ENCODE measurements around the gene RAC2.

RAC2 gene

DNA sequence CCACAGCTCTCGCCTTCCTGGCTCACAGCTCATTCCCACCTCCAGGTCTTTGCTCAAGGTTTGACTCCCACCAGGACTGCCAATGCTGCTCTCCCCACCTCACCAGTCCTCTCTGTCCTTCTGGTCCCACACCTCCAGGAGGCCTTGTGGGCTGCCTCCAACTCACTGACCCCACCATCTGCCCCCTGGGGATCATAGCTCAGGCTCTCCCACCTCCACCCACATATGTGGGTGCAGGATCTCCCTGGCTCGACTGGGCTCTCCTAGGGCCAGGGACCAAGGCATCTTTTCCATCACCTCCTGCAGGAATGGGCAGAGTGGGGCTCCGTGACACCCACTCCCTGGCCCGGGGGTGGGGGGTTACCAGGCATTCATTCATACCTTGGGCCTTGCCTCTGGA is 18.0 kb downstream of the RAC2 start:
- Mint-ChIP-seq H3K9me3 (peaks cover 6% of the 10 kb centered on the region), H3K4me1 (peaks cover 90% of the 10 kb centered on the region), H3K4me3 (no peak overlapping the region), H3K36me3 (peaks cover 95% of the 10 kb centered on the region), H3K27ac (peak overlapping the region; percentile 91)
- ATAC-seq = no peak
- no peak for DNase-seq (ENCODE audit: low spot score in 2 of 2)

DNA sequence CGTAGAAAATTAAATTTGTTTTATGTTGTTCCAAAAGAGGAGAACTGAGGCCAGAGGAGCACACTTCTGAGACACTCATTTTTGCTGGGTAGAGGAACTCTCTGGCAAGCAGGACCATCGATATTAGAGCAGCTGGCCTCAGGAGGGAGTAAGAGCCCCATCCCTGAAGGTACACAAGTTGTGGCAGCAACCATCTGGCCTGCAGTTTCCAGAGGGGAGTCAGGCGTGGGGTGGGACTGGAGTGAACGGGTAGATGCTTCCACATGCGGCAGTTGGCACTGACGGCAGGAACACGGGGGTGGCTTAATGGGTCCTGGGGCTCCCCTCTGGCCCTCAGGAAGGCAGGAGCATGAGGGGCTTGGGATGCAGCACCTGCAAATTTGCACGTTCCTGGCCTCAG is 18.6 kb downstream of the RAC2 start:
- no peak for ATAC-seq

GRCh38 chr22:37224757-37225420 is 19.2 kb downstream of the RAC2 start:
- Mint-ChIP-seq H3K4me1 (peaks cover 89% of the 10 kb centered on the region), H3K4me3 (peak overlapping the region; percentile 44), H3K36me3 (peaks cover 89% of the 10 kb centered on the region), H3K9me3 (peaks cover 10% of the 10 kb centered on the region), H3K27ac (peak overlapping the region; percentile 91)
- no peak for DNase-seq (ENCODE audit: low spot score in 2 of 2)
- ATAC-seq = no peak

More for the DNA sequence above, 18.6 kb downstream of the RAC2 start:
- peaks cover 10% of the 10 kb centered on the region for H3K9me3 Mint-ChIP-seq
- H3K4me1 Mint-ChIP-seq = peaks cover 90% of the 10 kb centered on the region
- no peak for DNase-seq (ENCODE audit: low spot score in 2 of 2)
- no peak overlapping the region for H3K4me3 Mint-ChIP-seq
- H3K27ac Mint-ChIP-seq = peak overlapping the region; percentile 91
- H3K36me3 Mint-ChIP-seq = peaks cover 94% of the 10 kb centered on the region

GRCh38 chr22:37223965-37224551 is 20.0 kb downstream of the RAC2 start:
- H3K4me3 Mint-ChIP-seq = peak overlapping the region; percentile 44
- H3K9me3 Mint-ChIP-seq = peaks cover 10% of the 10 kb centered on the region
- H3K4me1 Mint-ChIP-seq = peaks cover 89% of the 10 kb centered on the region
- ATAC-seq (no peak), DNase-seq (ENCODE audit: low spot score in 2 of 2) (no peak)
- H3K36me3 Mint-ChIP-seq = peaks cover 80% of the 10 kb centered on the region
- H3K27ac Mint-ChIP-seq = peak overlapping the region; percentile 91

DNA sequence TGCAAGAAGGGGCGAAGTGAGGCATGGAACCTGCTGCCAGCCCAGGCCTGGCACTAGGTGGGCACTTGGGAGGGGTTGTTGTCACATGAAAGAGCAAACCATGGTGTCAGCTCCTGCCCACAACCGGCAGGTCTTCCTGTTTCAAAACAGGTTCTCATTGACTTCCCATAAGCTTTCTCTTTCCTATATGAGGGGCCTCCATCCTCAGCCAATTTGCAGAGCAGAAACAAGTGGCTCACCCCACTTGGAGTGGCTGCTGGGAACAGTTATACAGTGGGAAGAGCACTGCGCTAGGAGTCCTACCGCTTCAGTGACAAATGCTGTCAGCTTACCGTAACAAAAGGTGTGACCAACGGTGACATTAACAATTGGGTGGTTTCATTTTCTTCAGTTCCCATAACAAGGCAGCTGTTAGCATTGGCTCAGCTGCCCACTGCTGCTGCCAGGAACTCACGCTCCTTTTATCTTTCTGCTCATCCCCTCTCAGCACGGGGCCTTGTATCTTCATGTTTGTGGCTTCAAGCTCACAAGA is 21.6 kb downstream of the RAC2 start:
- Mint-ChIP-seq H3K36me3 (peaks cover 65% of the 10 kb centered on the region), H3K27ac (peak overlapping the region; percentile 91), H3K4me3 (peak overlapping the region; percentile 44), H3K9me3 (peaks cover 10% of the 10 kb centered on the region), H3K4me1 (peaks cover 91% of the 10 kb centered on the region)
- ATAC-seq = peak; percentile 57
- DNase-seq (ENCODE audit: low spot score in 2 of 2) = peak in 1 of 2 donors; percentile 73

- H3K4me3 Mint-ChIP-seq = peak overlapping the region; percentile 44
- DNase-seq (ENCODE audit: low spot score in 2 of 2) = no peak
- peaks cover 90% of the 10 kb centered on the region for H3K4me1 Mint-ChIP-seq
- H3K9me3 Mint-ChIP-seq = peaks cover 10% of the 10 kb centered on the region
- no peak for ATAC-seq
- peak overlapping the region; percentile 91 for H3K27ac Mint-ChIP-seq
- H3K36me3 Mint-ChIP-seq = peaks cover 57% of the 10 kb centered on the region
Observed at GRCh38 chr22:37221424-37222333, 22.4 kb downstream of the RAC2 start.

DNA sequence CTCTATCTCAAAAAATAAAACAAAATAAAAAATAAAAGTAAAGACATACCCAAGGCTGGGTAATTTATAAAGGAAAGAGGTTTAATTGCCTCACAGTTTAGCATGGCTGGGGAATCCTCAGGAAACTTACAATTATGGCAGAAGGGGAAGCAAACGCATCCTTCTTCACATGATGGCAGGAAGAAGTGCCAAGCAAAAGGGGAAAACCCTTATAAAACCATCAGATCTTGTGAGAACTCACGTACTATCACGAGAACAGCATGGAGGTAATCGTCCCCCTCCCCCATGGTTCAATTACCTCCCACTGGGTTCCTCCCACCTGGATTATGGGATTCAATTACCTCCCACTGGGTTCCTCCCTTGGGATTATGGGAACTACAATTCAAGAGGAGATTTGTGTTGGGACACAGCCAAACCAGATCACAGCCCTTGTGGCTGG is 23.5 kb downstream of the RAC2 start:
- H3K9me3 Mint-ChIP-seq = peaks cover 10% of the 10 kb centered on the region
- H3K27ac Mint-ChIP-seq = peak overlapping the region; percentile 91
- DNase-seq (ENCODE audit: low spot score in 2 of 2) (no peak), ATAC-seq (no peak)
- H3K4me1 Mint-ChIP-seq = peaks cover 79% of the 10 kb centered on the region
- H3K36me3 Mint-ChIP-seq = peaks cover 45% of the 10 kb centered on the region
- peak overlapping the region; percentile 53 for H3K4me3 Mint-ChIP-seq

- Mint-ChIP-seq H3K4me3 (peak overlapping the region; percentile 53), H3K27ac (peak overlapping the region; percentile 91), H3K4me1 (peaks cover 68% of the 10 kb centered on the region), H3K9me3 (peaks cover 10% of the 10 kb centered on the region), H3K36me3 (peaks cover 39% of the 10 kb centered on the region)
- ATAC-seq (peak; percentile 37), DNase-seq (ENCODE audit: low spot score in 2 of 2) (no peak)
Observed at GRCh38 chr22:37219533-37219932, 24.5 kb downstream of the RAC2 start.

DNA sequence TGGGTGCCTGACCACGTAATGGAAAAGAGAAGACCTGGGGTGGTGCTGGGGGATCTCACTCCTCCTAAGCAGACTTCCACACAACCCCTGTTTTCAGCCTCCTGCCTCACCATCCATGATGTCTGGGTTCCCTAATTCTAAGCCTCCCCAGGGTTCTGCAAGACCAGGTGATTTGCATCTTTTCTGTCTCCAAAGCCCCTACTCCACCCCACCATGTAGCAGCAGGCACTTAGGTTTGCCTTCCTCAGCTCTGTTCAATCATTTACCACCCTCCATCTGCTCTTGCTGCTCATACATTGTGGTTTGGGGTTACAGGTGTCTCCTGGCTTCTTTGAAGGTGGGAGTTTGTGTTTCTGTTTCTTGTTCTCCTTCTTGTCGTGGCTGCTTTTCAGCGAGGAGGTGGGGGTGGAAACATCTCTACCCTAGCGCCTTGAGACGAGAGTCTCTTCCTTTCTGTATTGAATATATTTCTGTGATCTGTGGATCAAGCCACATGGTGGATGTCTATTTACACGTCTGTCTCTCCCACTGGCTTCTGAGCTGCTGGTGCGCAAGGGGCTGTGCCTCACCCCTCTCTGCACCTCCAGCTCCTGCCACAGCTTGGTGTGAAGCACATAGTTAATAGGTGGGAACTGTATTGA is 25.2 kb downstream of the RAC2 start:
- ATAC-seq = peak; percentile 71
- peak overlapping the region; percentile 91 for H3K27ac Mint-ChIP-seq
- H3K4me3 Mint-ChIP-seq = peak overlapping the region; percentile 53
- H3K4me1 Mint-ChIP-seq = peaks cover 62% of the 10 kb centered on the region
- peaks cover 34% of the 10 kb centered on the region for H3K36me3 Mint-ChIP-seq
- DNase-seq (ENCODE audit: low spot score in 2 of 2) = no peak
- H3K9me3 Mint-ChIP-seq = peaks cover 10% of the 10 kb centered on the region

DNA sequence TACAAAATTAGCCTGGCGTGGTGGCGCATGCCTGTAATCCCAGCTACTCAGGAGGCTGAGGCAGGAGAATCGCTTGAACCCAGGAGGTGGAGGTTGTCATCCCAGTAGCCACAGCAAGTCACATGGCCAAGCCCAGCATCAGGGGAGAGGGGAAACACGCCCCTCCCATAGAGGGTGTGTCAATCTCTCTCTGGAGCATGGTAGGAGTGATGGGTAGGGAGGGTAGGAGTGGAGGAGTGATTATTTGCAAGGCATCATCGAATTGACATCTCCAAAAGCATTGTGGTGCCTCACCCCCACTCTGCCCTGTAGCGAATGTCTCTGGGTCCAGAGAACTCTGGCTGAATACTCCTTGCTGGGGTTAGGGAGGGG is 25.7 kb downstream of the RAC2 start:
- Mint-ChIP-seq H3K9me3 (peaks cover 7% of the 10 kb centered on the region), H3K36me3 (peaks cover 33% of the 10 kb centered on the region), H3K4me1 (peaks cover 57% of the 10 kb centered on the region), H3K27ac (peak overlapping the region; percentile 91), H3K4me3 (peak overlapping the region; percentile 53)
- ATAC-seq (no peak), DNase-seq (ENCODE audit: low spot score in 2 of 2) (no peak)

- H3K4me1 Mint-ChIP-seq = peaks cover 32% of the 10 kb centered on the region
- H3K36me3 Mint-ChIP-seq = peaks cover 20% of the 10 kb centered on the region
- peaks cover 3% of the 10 kb centered on the region for H3K9me3 Mint-ChIP-seq
- H3K4me3 Mint-ChIP-seq = no peak overlapping the region
- H3K27ac Mint-ChIP-seq = no peak overlapping the region
- ATAC-seq = no peak
- no peak for DNase-seq (ENCODE audit: low spot score in 2 of 2)
Observed at GRCh38 chr22:37215890-37216289, 28.2 kb downstream of the RAC2 start.

DNA sequence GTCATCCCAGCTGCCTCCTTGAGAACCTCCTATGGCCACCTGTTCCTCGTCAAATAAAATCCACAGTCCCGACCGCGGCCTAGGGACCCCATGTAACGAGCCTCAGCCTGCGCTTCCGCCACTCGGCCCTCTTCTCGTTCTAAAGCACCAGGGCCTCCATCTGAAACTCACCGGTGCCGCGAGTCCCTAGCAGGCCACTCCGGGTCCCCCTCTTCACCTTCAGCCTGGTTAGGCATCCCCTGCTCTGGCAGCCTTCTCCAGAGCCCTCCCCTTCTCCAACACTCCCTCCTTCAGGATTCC is 29.4 kb downstream of the RAC2 start:
- Mint-ChIP-seq H3K36me3 (peaks cover 15% of the 10 kb centered on the region), H3K4me3 (no peak overlapping the region), H3K27ac (no peak overlapping the region), H3K4me1 (peaks cover 21% of the 10 kb centered on the region), H3K9me3 (no peaks in the 10 kb centered on the region)
- DNase-seq (ENCODE audit: low spot score in 2 of 2) (no peak), ATAC-seq (no peak)

DNA sequence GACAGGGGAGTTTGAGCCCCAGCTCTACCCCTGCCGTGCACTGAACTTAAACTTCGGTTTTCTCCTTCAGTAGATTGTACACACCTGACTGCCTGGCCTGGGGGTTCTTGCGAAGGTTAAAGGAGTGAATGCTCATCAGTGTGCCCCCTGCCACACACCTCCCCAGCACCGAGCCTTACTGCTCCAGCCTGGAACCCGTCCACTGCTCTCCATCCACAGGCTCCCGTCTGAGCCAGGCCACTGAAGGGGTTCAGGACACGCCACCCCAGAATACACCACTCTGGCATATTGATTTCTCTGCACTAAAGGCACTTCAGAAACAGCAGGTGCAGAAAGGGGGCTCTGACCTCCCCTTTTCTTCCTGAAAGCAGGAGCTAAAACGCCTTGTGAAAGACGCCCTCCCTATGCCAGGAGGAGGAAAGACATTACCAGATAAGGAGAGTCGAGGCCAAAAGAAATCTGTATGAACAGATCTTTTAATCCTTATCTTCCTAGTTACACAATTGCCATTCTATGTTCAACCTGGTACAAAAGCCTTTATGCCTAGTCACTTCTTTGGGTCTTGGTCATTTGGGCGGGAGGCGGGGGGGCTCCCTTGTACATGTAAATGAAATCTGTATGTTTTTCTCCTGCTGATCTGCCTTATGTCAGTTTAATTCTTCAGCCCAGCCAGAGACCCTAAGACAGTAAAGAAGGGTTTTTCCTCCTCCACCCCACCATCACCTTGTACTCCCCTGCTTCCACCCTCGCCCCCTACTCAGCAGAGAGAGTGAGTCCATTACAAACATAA is 29.9 kb downstream of the RAC2 start:
- H3K4me1 Mint-ChIP-seq = peaks cover 16% of the 10 kb centered on the region
- H3K36me3 Mint-ChIP-seq = peaks cover 15% of the 10 kb centered on the region
- DNase-seq (ENCODE audit: low spot score in 2 of 2) (no peak), ATAC-seq (no peak)
- H3K4me3 Mint-ChIP-seq = no peak overlapping the region
- no peaks in the 10 kb centered on the region for H3K9me3 Mint-ChIP-seq
- H3K27ac Mint-ChIP-seq = no peak overlapping the region

DNA sequence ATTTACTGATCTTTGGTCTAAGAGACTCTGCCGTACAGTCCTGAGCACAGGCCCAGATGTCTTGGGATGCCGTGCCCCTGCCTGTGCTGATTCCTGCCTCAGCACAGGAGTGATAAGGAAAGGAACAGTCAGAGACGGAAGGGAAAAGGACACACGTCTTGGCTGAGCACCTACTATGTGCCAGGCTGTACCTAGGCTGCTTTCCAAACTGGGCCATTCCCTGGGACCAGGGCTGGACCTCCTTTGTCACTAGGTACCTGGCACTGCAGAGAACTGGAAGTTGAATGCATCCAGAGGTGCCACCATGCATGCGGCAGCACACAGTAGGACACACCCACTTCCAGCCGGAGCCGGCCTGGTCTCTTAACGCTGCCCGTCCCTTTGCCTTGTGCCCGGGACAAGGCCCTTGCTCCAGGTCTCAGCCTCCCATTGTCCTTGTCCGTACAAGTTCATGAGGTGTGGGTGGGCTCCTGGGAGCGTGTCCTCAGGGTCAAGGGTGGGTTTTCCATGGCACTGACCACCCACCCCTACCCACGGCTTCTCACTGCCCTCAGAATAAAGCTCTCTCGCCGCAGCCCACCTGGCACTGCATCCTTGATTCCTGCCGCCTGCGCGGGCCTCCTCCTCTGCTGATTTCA is 30.7 kb downstream of the RAC2 start:
- H3K36me3 Mint-ChIP-seq = peaks cover 15% of the 10 kb centered on the region
- H3K4me3 Mint-ChIP-seq = no peak overlapping the region
- H3K9me3 Mint-ChIP-seq = no peaks in the 10 kb centered on the region
- H3K27ac Mint-ChIP-seq = no peak overlapping the region
- peaks cover 8% of the 10 kb centered on the region for H3K4me1 Mint-ChIP-seq
- DNase-seq (ENCODE audit: low spot score in 2 of 2) = no peak
- ATAC-seq = no peak

Measured in stimulated activated effector memory CD8-positive, alpha-beta T cell treated with anti-CD3 and anti-CD28 coated beads, Interleukin-12 subunit alpha, Interleukin-12 subunit beta, amount 100 ng/mL, for 72 hours (primary cell).